Stimulated activated effector memory CD8-positive, alpha-beta T cell treated with anti-CD3 and anti-CD28 coated beads, Interleukin-12 subunit alpha, Interleukin-12 subunit beta, amount 100 ng/mL, for 72 hours (primary cell): ENCODE measurements around the gene CKAP5.
A peak's percentile ranks its signal among the peaks of the same experiment; 100 is the strongest.

Experiments used
- ATAC-seq: fragments of 150-1000 bp; cut with Tn5 transposase; 2 replicates; pipeline ENCODE4 v1.10.0; 2021
- DNase-seq, 2 donors: peaks; one replicate each; pipeline ENCODE4 v3.0.0; 2021 to 2022; ENCODE audit warnings: low spot score in 2 of 2
- H3K27ac Mint-ChIP-seq: one replicate; pipeline ENCODE4 v1.8.0; 2022; ENCODE audit warnings: mild to moderate bottlenecking, mixed read lengths
- H3K36me3 Mint-ChIP-seq: one replicate; pipeline ENCODE4 v1.8.0; 2022; ENCODE audit warnings: mild to moderate bottlenecking, mixed read lengths
- H3K4me1 Mint-ChIP-seq: one replicate; pipeline ENCODE4 v1.8.0; 2022; ENCODE audit warnings: mixed read lengths
- H3K4me3 Mint-ChIP-seq: one replicate; pipeline ENCODE4 v1.8.0; 2022; ENCODE audit warnings: mild to moderate bottlenecking, mixed read lengths
- H3K9me3 Mint-ChIP-seq: one replicate; pipeline ENCODE4 v1.8.0; 2022; ENCODE audit warnings: mixed read lengths

Gene CKAP5

DNA sequence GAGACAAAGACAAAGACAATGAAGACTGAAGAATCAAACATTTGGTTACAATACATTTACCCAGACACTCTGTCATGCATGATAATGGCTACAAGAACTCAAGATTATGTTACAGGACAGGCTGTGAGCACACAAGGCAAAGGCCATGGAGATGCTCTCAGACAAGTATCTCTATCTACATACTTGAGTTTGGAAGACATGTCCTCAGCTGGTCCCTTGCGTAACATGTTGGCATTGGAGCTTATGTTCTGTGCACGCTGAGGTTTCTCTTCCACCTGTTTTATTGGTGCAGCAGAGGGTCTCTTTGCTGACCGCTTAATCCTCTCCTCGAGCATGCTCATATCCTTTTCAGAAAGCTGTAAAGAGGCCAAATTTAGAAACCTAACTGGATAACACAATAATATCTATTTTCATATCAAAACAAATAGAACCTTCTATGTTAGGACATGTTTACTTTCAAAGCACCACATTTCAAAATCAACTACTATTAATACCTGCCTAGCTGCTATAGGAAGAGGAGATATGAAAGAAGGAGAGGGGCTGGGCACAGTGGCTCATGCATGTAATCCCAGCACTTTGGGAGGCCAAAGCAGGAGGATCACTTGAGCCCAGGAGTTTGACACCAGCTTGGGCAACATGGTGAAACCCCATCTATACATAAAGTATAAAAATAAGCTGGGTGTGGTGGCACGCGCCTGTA is 85.5 kb downstream of the CKAP5 start:
- no peak for ATAC-seq
- Mint-ChIP-seq H3K36me3 (peaks cover 100% of the 10 kb centered on the region), H3K27ac (no peak overlapping the region), H3K9me3 (no peaks in the 10 kb centered on the region), H3K4me3 (no peak overlapping the region), H3K4me1 (no peaks in the 10 kb centered on the region)
- DNase-seq = no peak

DNA sequence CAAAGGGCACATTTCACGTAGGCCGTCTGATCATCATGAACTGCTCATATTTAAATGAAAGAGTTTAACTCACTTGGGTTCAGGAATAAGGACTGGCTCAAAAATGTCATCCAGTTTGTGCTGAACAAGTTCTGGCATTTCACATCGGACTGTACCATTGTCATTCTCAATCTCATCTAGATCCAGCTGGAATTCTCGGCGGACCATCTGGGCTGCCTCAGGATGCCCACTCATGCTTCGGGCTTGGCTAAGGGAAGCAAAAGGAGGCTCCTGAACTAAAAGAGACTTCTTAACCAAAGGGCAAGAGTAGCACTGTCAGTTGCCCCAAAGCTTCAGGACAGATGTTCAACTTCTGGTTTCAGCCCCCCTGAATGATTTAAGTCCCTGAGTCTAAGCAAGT is 86.9 kb downstream of the CKAP5 start:
- Mint-ChIP-seq H3K36me3 (peaks cover 100% of the 10 kb centered on the region), H3K27ac (no peak overlapping the region), H3K9me3 (no peaks in the 10 kb centered on the region), H3K4me3 (no peak overlapping the region), H3K4me1 (no peaks in the 10 kb centered on the region)
- DNase-seq (no peak), ATAC-seq (no peak)

DNA sequence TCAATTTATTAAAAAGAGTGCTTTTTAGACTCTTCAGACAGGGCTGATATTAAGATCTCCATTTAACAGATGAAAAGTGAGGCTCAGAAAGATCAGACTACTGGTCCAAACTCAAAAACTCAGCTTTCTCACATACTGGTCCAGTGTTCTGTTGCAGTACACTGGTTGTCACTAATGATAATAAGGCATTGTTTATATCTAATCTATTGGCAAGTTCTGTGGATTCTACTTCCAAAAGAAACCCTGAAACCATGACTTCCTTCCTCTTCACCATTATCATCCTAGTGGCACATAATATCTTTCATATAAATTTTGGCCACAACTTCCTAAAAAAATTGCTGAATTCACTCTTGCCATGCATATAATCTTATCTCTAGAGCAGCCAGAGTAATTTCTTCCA is 90.1 kb downstream of the CKAP5 start:
- H3K36me3 Mint-ChIP-seq = peaks cover 98% of the 10 kb centered on the region
- ATAC-seq (no peak), DNase-seq (no peak)
- H3K27ac Mint-ChIP-seq = no peak overlapping the region
- H3K9me3 Mint-ChIP-seq = no peaks in the 10 kb centered on the region
- H3K4me1 Mint-ChIP-seq = no peaks in the 10 kb centered on the region
- no peak overlapping the region for H3K4me3 Mint-ChIP-seq

DNA sequence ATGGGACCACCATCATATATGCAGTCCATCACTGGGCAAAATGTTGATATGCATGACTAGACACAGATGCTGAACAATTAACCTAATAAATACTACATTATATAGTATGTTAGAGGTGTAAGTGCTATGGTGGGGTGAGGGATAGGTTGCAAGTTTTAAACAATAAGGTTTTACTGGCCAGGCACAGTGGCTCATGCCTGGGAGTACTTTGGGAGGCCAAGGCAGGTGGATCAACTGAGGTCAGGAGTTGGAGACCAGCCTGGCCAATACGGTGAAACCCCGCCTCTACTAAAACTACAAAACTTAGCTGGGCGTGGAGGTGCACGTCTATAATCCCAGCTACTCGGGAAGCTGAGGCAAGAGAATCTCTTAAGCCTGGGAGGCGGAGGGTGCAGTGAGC is 98.9 kb downstream of the CKAP5 start:
- no peaks in the 10 kb centered on the region for H3K9me3 Mint-ChIP-seq
- H3K4me1 Mint-ChIP-seq = no peaks in the 10 kb centered on the region
- no peak overlapping the region for H3K4me3 Mint-ChIP-seq
- peak overlapping the region; percentile 69 for H3K27ac Mint-ChIP-seq
- DNase-seq (no peak), ATAC-seq (no peak)
- H3K36me3 Mint-ChIP-seq = peaks cover 98% of the 10 kb centered on the region

DNA sequence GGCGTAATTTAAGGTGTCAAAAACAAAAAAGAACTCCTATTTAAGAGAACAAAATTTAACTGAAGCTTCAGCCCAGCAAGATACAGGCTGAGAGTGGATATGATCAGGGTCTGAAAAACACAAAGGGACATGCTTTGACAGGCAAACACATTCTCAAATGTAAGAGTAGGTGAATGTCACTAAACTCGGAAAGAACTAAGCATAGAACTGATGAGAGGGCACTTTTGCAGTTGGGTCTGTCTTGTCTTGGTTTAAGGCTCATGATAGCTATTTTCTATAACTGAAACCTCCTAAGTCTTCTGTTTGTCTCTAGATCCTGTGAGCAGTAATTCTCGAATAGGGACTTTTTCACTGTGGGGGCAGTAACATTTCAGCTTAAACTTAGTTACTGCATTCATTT is 100.1 kb downstream of the CKAP5 start:
- H3K27ac Mint-ChIP-seq = no peak overlapping the region
- DNase-seq (no peak), ATAC-seq (no peak)
- no peaks in the 10 kb centered on the region for H3K9me3 Mint-ChIP-seq
- no peaks in the 10 kb centered on the region for H3K4me1 Mint-ChIP-seq
- H3K36me3 Mint-ChIP-seq = peaks cover 98% of the 10 kb centered on the region
- no peak overlapping the region for H3K4me3 Mint-ChIP-seq

DNA sequence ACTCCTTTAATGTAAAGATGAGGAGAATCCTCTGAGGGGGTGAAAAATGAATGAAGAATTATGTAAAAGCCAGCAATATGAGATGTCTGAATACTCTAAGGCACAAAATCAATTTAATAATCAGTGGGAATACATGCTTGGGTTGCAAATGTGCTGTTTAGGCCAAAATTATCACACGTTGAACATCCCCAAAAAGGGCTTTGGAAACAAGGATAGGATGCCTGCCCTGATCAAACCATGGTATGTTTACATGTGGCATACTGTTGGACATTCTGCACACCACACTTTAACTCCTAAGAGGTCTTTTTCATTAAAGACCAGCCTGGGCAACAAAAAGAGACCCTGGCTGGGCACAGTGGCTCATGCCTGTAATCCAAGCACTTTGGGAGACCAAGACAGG is 100.8 kb downstream of the CKAP5 start:
- no peaks in the 10 kb centered on the region for H3K4me1 Mint-ChIP-seq
- no peak for ATAC-seq

DNA sequence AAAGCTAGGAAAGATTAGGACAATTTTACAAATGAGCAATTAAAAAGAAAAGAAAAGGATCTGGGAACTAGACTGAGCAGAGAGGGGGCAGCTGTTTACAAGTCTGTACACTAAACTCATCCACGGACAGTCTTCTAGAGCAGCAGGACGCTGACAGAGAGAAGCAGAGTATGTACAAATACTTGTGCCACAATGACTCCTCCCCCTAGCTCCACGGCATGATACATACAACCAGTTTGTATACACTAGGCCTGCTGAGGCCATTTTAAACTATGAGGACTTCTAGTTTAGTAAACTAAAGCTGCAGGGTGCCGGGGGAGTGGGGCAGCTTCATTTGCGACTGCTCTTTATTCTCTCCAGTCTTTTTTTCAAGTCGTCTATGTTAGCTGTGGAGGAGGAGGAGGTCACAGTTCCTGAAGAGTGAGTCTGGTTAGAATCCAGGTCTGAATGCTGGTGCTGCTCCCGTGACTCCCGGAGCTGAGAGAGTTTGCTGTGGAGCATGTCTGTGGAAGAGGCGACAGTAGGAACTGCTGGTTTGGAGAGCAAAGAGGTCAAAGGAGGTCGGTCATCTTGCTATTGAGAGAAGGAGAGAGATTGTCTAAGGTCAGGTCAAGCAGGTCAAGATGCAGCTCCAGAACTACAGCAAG is 102.3 kb downstream of the CKAP5 start:
- Mint-ChIP-seq H3K4me1 (no peaks in the 10 kb centered on the region), H3K36me3 (peaks cover 81% of the 10 kb centered on the region), H3K4me3 (no peak overlapping the region), H3K27ac (peak overlapping the region; percentile 5), H3K9me3 (no peaks in the 10 kb centered on the region)
- no peak for DNase-seq
- no peak for ATAC-seq

More for the DNA sequence above, 100.8 kb downstream of the CKAP5 start:
- Mint-ChIP-seq H3K9me3 (no peaks in the 10 kb centered on the region), H3K4me3 (no peak overlapping the region), H3K27ac (no peak overlapping the region), H3K36me3 (peaks cover 92% of the 10 kb centered on the region)
- DNase-seq = no peak

DNA sequence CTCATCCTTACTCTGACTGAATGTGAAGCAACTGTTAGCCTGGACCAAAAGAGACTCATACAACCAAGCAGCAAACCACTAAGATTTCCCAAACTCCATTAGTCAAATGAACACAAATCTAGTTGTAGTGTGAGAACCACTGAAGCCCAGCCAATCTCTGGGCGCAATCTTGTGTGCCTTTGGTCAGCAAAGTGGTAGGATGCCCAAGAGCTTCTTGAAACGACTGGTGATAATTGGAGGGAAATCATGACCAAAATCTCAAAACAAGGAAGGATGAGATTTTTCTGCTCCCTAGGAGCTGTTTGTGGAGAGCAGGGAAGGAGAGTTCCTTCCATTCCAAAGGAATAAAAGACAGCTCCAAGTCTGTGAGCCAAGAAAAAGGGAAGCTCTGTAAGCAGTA is 103.0 kb downstream of the CKAP5 start:
- no peak for DNase-seq
- Mint-ChIP-seq H3K27ac (peak overlapping the region; percentile 5), H3K36me3 (peaks cover 73% of the 10 kb centered on the region)

DNA sequence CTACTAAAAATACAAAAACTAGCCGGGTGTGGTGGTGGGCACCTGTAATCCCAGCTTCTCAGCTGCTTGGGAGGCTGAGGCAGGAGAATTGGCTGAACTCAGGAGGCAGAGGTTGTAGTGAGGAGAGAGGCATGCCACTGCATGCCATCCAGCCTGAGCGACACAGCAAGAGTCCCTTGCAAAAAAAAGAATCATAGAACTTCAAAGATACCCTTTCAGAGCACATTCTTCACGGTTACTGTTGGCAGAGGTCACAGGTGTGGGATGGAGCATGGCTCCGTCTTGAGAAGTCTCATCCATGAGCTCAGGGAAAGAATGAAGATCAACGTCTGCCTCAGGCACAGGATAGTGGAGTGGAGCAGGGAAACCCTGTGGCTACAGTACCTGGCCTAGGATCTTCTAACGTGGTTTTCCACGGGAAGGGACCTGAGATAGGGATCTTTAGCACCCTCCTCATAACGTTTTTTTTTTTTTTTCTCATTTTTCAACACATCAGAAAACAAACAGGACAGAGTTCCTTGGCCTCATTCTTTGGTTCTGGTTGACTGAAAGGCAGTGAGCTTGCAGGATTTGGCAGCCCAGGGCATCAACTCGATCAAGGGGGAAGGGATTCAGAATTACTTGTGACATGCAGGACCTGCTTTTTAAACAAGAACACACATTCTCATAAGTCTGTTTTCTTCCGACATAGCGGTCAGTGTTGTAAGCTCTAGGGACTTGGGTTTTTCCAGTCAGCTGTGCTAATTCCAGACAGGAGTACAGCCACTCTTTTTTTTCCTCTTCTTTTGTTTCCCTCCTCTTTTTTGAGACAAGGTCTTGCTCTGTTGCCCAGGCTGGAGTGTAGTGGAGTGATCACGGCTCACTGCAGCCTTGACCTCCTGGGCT is 104.2 kb downstream of the CKAP5 start:
- Mint-ChIP-seq H3K36me3 (peaks cover 61% of the 10 kb centered on the region), H3K27ac (peak overlapping the region; percentile 73)

More for the DNA sequence above, 103.0 kb downstream of the CKAP5 start:
- ATAC-seq = no peak
- no peak overlapping the region for H3K4me3 Mint-ChIP-seq
- H3K4me1 Mint-ChIP-seq = no peaks in the 10 kb centered on the region
- H3K9me3 Mint-ChIP-seq = no peaks in the 10 kb centered on the region

DNA sequence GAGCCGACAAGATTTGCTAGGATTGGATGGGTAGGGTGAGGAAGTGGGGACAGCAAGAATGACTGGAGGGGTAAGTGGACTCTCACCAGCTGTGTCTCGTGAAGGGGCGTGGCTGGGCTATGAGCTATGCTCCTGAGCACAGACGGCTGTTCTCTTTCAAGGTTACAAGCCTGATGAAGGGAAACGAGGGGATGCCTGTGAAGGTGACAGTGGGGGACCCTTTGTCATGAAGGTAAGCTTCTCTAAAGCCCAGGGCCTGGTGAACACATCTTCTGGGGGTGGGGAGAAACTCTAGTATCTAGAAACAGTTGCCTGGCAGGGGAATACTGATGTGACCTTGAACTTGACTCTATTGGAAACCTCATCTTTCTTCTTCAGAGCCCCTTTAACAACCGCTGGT is 107.2 kb downstream of the CKAP5 start:
- DNase-seq (no peak), ATAC-seq (no peak)
- Mint-ChIP-seq H3K4me3 (no peak overlapping the region), H3K36me3 (peaks cover 32% of the 10 kb centered on the region), H3K9me3 (no peaks in the 10 kb centered on the region), H3K4me1 (no peaks in the 10 kb centered on the region), H3K27ac (no peak overlapping the region)

More for the DNA sequence above, 104.2 kb downstream of the CKAP5 start:
- no peak overlapping the region for H3K4me3 Mint-ChIP-seq
- no peaks in the 10 kb centered on the region for H3K4me1 Mint-ChIP-seq
- DNase-seq = no peak
- no peak for ATAC-seq
- no peaks in the 10 kb centered on the region for H3K9me3 Mint-ChIP-seq

DNA sequence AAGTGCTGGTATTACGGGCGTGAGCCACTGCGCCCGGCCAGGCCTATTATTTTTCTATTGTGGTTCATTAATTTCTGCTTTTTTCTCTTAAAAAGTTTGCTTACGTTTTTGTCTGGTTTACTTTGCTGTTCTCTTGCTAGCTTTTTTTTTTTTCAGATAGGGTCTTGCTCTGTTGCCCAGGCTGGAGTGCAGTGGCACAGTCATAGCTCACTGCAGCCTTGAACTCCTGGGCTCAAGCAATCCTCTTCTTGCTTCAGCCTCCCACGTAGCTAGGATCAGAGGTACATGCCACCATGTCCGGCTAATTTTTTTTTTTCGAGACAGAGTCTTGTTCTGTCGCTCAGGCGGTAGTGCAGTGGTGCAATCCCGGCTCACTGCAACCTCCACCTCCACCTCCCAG is 108.4 kb downstream of the CKAP5 start:
- no peak for ATAC-seq
- H3K9me3 Mint-ChIP-seq = no peaks in the 10 kb centered on the region
- H3K36me3 Mint-ChIP-seq = peaks cover 20% of the 10 kb centered on the region
- H3K4me3 Mint-ChIP-seq = no peak overlapping the region
- H3K27ac Mint-ChIP-seq = no peak overlapping the region
- no peak for DNase-seq
- H3K4me1 Mint-ChIP-seq = no peaks in the 10 kb centered on the region

DNA sequence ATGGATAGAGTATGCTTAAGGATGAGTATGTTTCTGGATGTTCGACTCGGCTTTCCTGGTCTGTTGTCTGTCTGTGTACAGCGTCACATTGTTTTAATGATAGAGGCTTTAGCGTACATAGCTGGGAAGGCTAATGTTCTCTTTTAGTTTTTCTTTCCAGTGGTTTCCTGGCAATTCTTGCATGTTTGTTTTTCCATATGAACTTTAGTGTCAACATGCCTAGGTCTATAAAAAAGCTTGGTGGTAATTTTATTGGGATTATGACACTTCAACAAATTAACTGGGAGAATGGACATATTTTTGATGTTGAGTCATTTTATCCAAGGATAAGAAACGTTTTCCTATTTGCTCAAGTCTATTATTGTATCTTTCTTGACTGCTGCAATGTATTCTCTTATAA is 109.5 kb downstream of the CKAP5 start:
- H3K9me3 Mint-ChIP-seq = no peaks in the 10 kb centered on the region
- no peak for DNase-seq

DNA sequence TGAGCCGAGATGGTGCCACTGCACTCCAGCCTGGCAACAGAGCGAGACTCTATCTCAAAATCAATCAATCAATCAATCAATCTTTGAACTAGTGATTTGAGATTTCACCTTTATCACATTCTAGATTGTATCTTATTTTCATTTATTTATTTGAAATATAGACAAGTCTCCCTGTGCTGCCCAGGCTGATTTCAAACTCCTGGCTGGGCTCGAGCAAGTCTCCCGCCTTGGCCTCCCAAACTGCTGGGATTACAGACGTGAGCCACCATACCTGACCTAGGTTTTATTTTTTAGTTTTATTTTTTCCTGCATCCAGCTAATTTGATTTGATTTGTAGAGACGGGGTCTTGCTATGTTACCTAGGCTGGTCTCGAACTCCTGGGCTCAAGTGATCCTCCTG is 109.9 kb downstream of the CKAP5 start:
- Mint-ChIP-seq H3K4me1 (no peaks in the 10 kb centered on the region), H3K36me3 (peaks cover 4% of the 10 kb centered on the region), H3K4me3 (no peak overlapping the region), H3K9me3 (no peaks in the 10 kb centered on the region), H3K27ac (peak overlapping the region; percentile 23)
- ATAC-seq = no peak
- no peak for DNase-seq

More for the DNA sequence above, 109.5 kb downstream of the CKAP5 start:
- peaks cover 9% of the 10 kb centered on the region for H3K36me3 Mint-ChIP-seq
- H3K27ac Mint-ChIP-seq = peak overlapping the region; percentile 23
- H3K4me1 Mint-ChIP-seq = no peaks in the 10 kb centered on the region
- no peak for ATAC-seq
- H3K4me3 Mint-ChIP-seq = no peak overlapping the region

DNA sequence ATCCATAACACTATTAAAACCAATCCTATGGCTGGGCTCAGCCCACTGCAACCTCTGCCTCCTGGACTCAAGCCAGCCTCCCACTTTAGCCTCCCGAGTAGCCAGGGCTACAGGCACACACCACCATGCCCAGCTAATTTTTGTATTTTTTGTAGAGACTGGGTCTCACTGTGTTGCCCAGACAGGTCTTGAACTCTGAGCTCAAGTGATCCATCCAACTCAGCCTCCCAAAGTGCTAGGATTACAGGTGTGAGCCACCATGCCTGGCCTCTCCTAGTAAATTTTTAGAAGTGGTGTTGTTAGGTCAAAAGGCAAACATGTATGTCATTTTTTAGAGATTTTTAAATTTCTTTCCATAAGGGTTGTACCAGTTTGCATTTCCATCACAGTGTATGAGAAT is 112.8 kb downstream of the CKAP5 start:
- no peak overlapping the region for H3K4me3 Mint-ChIP-seq
- H3K36me3 Mint-ChIP-seq = no peaks in the 10 kb centered on the region
- DNase-seq = no peak
- no peak overlapping the region for H3K27ac Mint-ChIP-seq
- no peaks in the 10 kb centered on the region for H3K9me3 Mint-ChIP-seq
- ATAC-seq = no peak
- H3K4me1 Mint-ChIP-seq = no peaks in the 10 kb centered on the region

DNA sequence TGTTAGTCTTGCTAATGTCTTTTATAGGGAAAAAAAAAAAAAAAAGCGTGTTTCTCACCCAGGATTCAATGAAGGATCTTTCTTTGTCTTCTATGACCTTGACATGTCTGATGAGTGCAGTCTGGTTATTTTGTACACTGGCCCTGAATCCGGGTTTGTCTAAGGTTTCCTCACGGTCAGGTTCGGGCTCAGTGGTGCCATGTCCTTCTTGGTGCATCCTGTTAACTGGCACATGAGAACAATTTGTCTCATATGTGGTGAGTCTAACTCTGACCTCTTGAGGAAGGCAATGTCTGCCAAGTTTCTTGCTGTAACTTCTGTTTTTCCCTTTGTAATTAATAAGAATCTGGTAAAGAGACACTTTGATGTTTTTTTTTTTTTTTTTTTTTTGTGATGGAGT is 114.5 kb downstream of the CKAP5 start:
- Mint-ChIP-seq H3K36me3 (no peaks in the 10 kb centered on the region), H3K9me3 (no peaks in the 10 kb centered on the region), H3K4me3 (no peak overlapping the region), H3K27ac (no peak overlapping the region), H3K4me1 (no peaks in the 10 kb centered on the region)
- no peak for ATAC-seq
- no peak for DNase-seq
